Measurements from ENCODE around the gene ZFP37. TPM values are rescaled to one million over a fixed set of nuclear protein-coding genes. Genes with fewer than 3 reads are reported as not detected.
"Not testable (repeated sequence)": the region's sequence is repeated elsewhere in the genome, so short reads cannot be mapped to it uniquely, and the experiment has no call there.

The ZFP37 gene
- under 1 TPM; 0.35 to 0.81 TPM for polyA plus RNA-seq

GRCh38 chr9:113056191-113057106 is at the start of gene ZFP37:
Gene ZFP37 (minus strand): TSS chr9:113056724. CDS start chr9:113056688, 36 bp downstream.
- Histone ChIP-seq H3K9me3 (ENCODE audit: control insufficient read depth in 2 of 2, insufficient read depth in 1 of 2, low read depth in 1 of 2, low read length in 1 of 2) (peaks cover 5 to 22% of the 10 kb centered on the region in 2 donors), H3K4me1 (ENCODE audit: control insufficient read depth in 2 of 2, insufficient read depth in 2 of 2, low read length in 1 of 2) (no peaks in the 10 kb centered on the region), H3K27ac (ENCODE audit: low read depth in 2 of 2, low read length in 1 of 2) (peak within 1 kb of the TSS in 1 of 2 donors; percentile 82), H3K36me3 (ENCODE audit: control insufficient read depth in 2 of 2, insufficient read depth in 2 of 2, low read length in 1 of 2) (no peaks in the 10 kb centered on the region), H3K27me3 (ENCODE audit: control insufficient read depth in 1 of 2, insufficient read depth in 2 of 2, low read length in 2 of 2) (peaks cover 0 to 7% of the 10 kb centered on the region in 2 donors), H3K4me3 (ENCODE audit: low read depth in 1 of 2, low read length in 2 of 2) (peak within 1 kb of the TSS; percentile 77 to 83)
- 3 to 4% methylated on average over 60 to 62 of the region's 62 CpGs for WGBS, 2 donors

- no CpG with 5 or more reads among the region's 6 CpGs for WGBS, 2 donors
Observed at GRCh38 chr9:113105345-113105744, 48.8 kb upstream of the ZFP37 start.

GRCh38 chr9:113095561-113095960 is 39.0 kb upstream of the ZFP37 start:
- Histone ChIP-seq H3K4me3 (ENCODE audit: low read depth in 1 of 2, low read length in 2 of 2) (no peak overlapping the region), H3K27me3 (ENCODE audit: control insufficient read depth in 1 of 2, insufficient read depth in 2 of 2, low read length in 2 of 2) (peaks cover 5 to 7% of the 10 kb centered on the region in 2 donors)
- 61 to 70% methylated on average over 2 of the region's 2 CpGs for WGBS, 2 donors

More at GRCh38 chr9:113105345-113105744, 48.8 kb upstream of the ZFP37 start:
- H3K9me3 ChIP-seq (ENCODE audit: control insufficient read depth in 2 of 2, insufficient read depth in 1 of 2, low read depth in 1 of 2, low read length in 1 of 2); H3K36me3 ChIP-seq (ENCODE audit: control insufficient read depth in 2 of 2, insufficient read depth in 2 of 2, low read length in 1 of 2); H3K27me3 ChIP-seq (ENCODE audit: control insufficient read depth in 1 of 2, insufficient read depth in 2 of 2, low read length in 2 of 2); H3K4me1 ChIP-seq (ENCODE audit: control insufficient read depth in 2 of 2, insufficient read depth in 2 of 2, low read length in 1 of 2); H3K4me3 ChIP-seq (ENCODE audit: low read depth in 1 of 2, low read length in 2 of 2); H3K27ac ChIP-seq (ENCODE audit: low read depth in 2 of 2, low read length in 1 of 2): not testable (repeated sequence)

GRCh38 chr9:113089924-113090323 is 33.4 kb upstream of the ZFP37 start:
- peaks cover 0 to 11% of the 10 kb centered on the region in 2 donors for H3K27me3 ChIP-seq (ENCODE audit: control insufficient read depth in 1 of 2, insufficient read depth in 2 of 2, low read length in 2 of 2)
- WGBS, 2 donors, result 47 to 59% methylated on average over 15 to 16 of the region's 23 CpGs
- H3K4me1 ChIP-seq (ENCODE audit: control insufficient read depth in 2 of 2, insufficient read depth in 2 of 2, low read length in 1 of 2); H3K4me3 ChIP-seq (ENCODE audit: low read depth in 1 of 2, low read length in 2 of 2); H3K27ac ChIP-seq (ENCODE audit: low read depth in 2 of 2, low read length in 1 of 2); H3K9me3 ChIP-seq (ENCODE audit: control insufficient read depth in 2 of 2, insufficient read depth in 1 of 2, low read depth in 1 of 2, low read length in 1 of 2); H3K36me3 ChIP-seq (ENCODE audit: control insufficient read depth in 2 of 2, insufficient read depth in 2 of 2, low read length in 1 of 2): not testable (repeated sequence)

More at GRCh38 chr9:113095561-113095960, 39.0 kb upstream of the ZFP37 start:
- no peaks in the 10 kb centered on the region for H3K4me1 ChIP-seq (ENCODE audit: control insufficient read depth in 2 of 2, insufficient read depth in 2 of 2, low read length in 1 of 2)
- H3K36me3 ChIP-seq (ENCODE audit: control insufficient read depth in 2 of 2, insufficient read depth in 2 of 2, low read length in 1 of 2), result no peaks in the 10 kb centered on the region
- no peak overlapping the region for H3K27ac ChIP-seq (ENCODE audit: low read depth in 2 of 2, low read length in 1 of 2)
- H3K9me3 ChIP-seq (ENCODE audit: control insufficient read depth in 2 of 2, insufficient read depth in 1 of 2, low read depth in 1 of 2, low read length in 1 of 2), result no peaks in the 10 kb centered on the region

- WGBS, 2 donors, result 27 to 60% methylated on average over 2 to 13 of the region's 25 CpGs
- H3K9me3 ChIP-seq (ENCODE audit: control insufficient read depth in 2 of 2, insufficient read depth in 1 of 2, low read depth in 1 of 2, low read length in 1 of 2); H3K27ac ChIP-seq (ENCODE audit: low read depth in 2 of 2, low read length in 1 of 2); H3K4me3 ChIP-seq (ENCODE audit: low read depth in 1 of 2, low read length in 2 of 2); H3K36me3 ChIP-seq (ENCODE audit: control insufficient read depth in 2 of 2, insufficient read depth in 2 of 2, low read length in 1 of 2); H3K4me1 ChIP-seq (ENCODE audit: control insufficient read depth in 2 of 2, insufficient read depth in 2 of 2, low read length in 1 of 2): not testable (repeated sequence)
- H3K27me3 ChIP-seq (ENCODE audit: control insufficient read depth in 1 of 2, insufficient read depth in 2 of 2, low read length in 2 of 2), result peaks cover 0 to 11% of the 10 kb centered on the region in 2 donors
Observed at GRCh38 chr9:113089143-113089505, 32.6 kb upstream of the ZFP37 start.

- not testable (repeated sequence) for H3K4me3 ChIP-seq (ENCODE audit: low read depth in 1 of 2, low read length in 2 of 2); H3K36me3 ChIP-seq (ENCODE audit: control insufficient read depth in 2 of 2, insufficient read depth in 2 of 2, low read length in 1 of 2); H3K4me1 ChIP-seq (ENCODE audit: control insufficient read depth in 2 of 2, insufficient read depth in 2 of 2, low read length in 1 of 2); H3K27ac ChIP-seq (ENCODE audit: low read depth in 2 of 2, low read length in 1 of 2); H3K9me3 ChIP-seq (ENCODE audit: control insufficient read depth in 2 of 2, insufficient read depth in 1 of 2, low read depth in 1 of 2, low read length in 1 of 2)
- 11 to 21% methylated on average over 13 to 21 of the region's 30 CpGs for WGBS, 2 donors
- H3K27me3 ChIP-seq (ENCODE audit: control insufficient read depth in 1 of 2, insufficient read depth in 2 of 2, low read length in 2 of 2), result peaks cover 0 to 11% of the 10 kb centered on the region in 2 donors
Observed at GRCh38 chr9:113088456-113089142, 32.1 kb upstream of the ZFP37 start.

- 43 to 84% methylated on average over 17 to 18 of the region's 20 CpGs for WGBS, 2 donors
- not testable (repeated sequence) for H3K27ac ChIP-seq (ENCODE audit: low read depth in 2 of 2, low read length in 1 of 2); H3K36me3 ChIP-seq (ENCODE audit: control insufficient read depth in 2 of 2, insufficient read depth in 2 of 2, low read length in 1 of 2); H3K4me1 ChIP-seq (ENCODE audit: control insufficient read depth in 2 of 2, insufficient read depth in 2 of 2, low read length in 1 of 2); H3K4me3 ChIP-seq (ENCODE audit: low read depth in 1 of 2, low read length in 2 of 2)
- H3K27me3 ChIP-seq (ENCODE audit: control insufficient read depth in 1 of 2, insufficient read depth in 2 of 2, low read length in 2 of 2), result peaks cover 3 to 14% of the 10 kb centered on the region in 2 donors
- peaks cover 7 to 23% of the 10 kb centered on the region in 2 donors for H3K9me3 ChIP-seq (ENCODE audit: control insufficient read depth in 2 of 2, insufficient read depth in 1 of 2, low read depth in 1 of 2, low read length in 1 of 2)
Observed at GRCh38 chr9:113062932-113063310, 6.4 kb upstream of the ZFP37 start.

GRCh38 chr9:113062256-113062931 is 5.9 kb upstream of the ZFP37 start:
- WGBS, 2 donors, result 29 to 60% methylated on average over 38 to 40 of the region's 44 CpGs
- H3K36me3 ChIP-seq (ENCODE audit: control insufficient read depth in 2 of 2, insufficient read depth in 2 of 2, low read length in 1 of 2); H3K27ac ChIP-seq (ENCODE audit: low read depth in 2 of 2, low read length in 1 of 2); H3K4me3 ChIP-seq (ENCODE audit: low read depth in 1 of 2, low read length in 2 of 2); H3K4me1 ChIP-seq (ENCODE audit: control insufficient read depth in 2 of 2, insufficient read depth in 2 of 2, low read length in 1 of 2): not testable (repeated sequence)
- Histone ChIP-seq H3K27me3 (ENCODE audit: control insufficient read depth in 1 of 2, insufficient read depth in 2 of 2, low read length in 2 of 2) (peaks cover 3 to 14% of the 10 kb centered on the region in 2 donors), H3K9me3 (ENCODE audit: control insufficient read depth in 2 of 2, insufficient read depth in 1 of 2, low read depth in 1 of 2, low read length in 1 of 2) (peaks cover 7 to 23% of the 10 kb centered on the region in 2 donors)

GRCh38 chr9:113061072-113061850 is 4.7 kb upstream of the ZFP37 start:
- 9 to 35% methylated on average over 22 to 23 of the region's 33 CpGs for WGBS, 2 donors
- not testable (repeated sequence) for H3K4me1 ChIP-seq (ENCODE audit: control insufficient read depth in 2 of 2, insufficient read depth in 2 of 2, low read length in 1 of 2); H3K36me3 ChIP-seq (ENCODE audit: control insufficient read depth in 2 of 2, insufficient read depth in 2 of 2, low read length in 1 of 2); H3K4me3 ChIP-seq (ENCODE audit: low read depth in 1 of 2, low read length in 2 of 2); H3K27ac ChIP-seq (ENCODE audit: low read depth in 2 of 2, low read length in 1 of 2)
- peaks cover 3 to 14% of the 10 kb centered on the region in 2 donors for H3K27me3 ChIP-seq (ENCODE audit: control insufficient read depth in 1 of 2, insufficient read depth in 2 of 2, low read length in 2 of 2)
- H3K9me3 ChIP-seq (ENCODE audit: control insufficient read depth in 2 of 2, insufficient read depth in 1 of 2, low read depth in 1 of 2, low read length in 1 of 2), result peaks cover 7 to 23% of the 10 kb centered on the region in 2 donors

All from esophagus (tissue), 2 donors.